DOHH2 (cell line): ENCODE measurements around the gene FNIP1.

Experiments
- CTCF ChIP-seq: fragments of 200-600 bp; sonication (generic); IDR thresholded peaks from one replicate; pipeline ENCODE4 v1.5.1; 2014; ENCODE audit warnings: antibody characterized with exemption, mild to moderate bottlenecking, low read depth, low read length; ENCODE audit not compliant: poor library complexity, severe bottlenecking
- EZH2phosphoT487 ChIP-seq: fragments of 200-600 bp; sonication (generic); IDR thresholded peaks from 2 replicates; pipeline ENCODE4 v1.6.1; 2017; ENCODE audit warnings: borderline replicate concordance, mild to moderate bottlenecking, antibody characterized with exemption, low read length, moderate library complexity, mixed read lengths

GRCh38 chr5:131595088-131596033, 201.5 kb downstream of the FNIP1 start:
- TF ChIP-seq CTCF (no peak), EZH2phosphoT487 (no peak)
